Stomach (tissue), 9 donors: Measurements from ENCODE around the gene ZACN. TPM values are rescaled to one million over a fixed set of nuclear protein-coding genes. Genes with fewer than 3 reads are reported as not detected.

Experiments
- DNase-seq, 2 donors: peaks; one replicate each; pipeline versions ENCODE4 v3.0.0 to v3.0.0-alpha.2; 2013 to 2019
- H3K27ac ChIP-seq, 5 donors: fragments of 200-600 bp in 4 of 5; sonication (generic) in 4 of 5; one replicate each; pipeline ENCODE4 v1.5.1; 2013 to 2019; ENCODE audit warnings: mild to moderate bottlenecking in 1 of 5, moderate library complexity in 1 of 5
- H3K27me3 ChIP-seq, 3 donors: fragments of 200-600 bp; sonication (generic); one replicate each; pipeline ENCODE4 v1.5.1; 2017 to 2019; ENCODE audit warnings: mixed run types in 1 of 3
- H3K36me3 ChIP-seq, 4 donors: fragments of 200-600 bp; sonication (generic); 1 replicate in 3 of 4; 2 replicates in 1 of 4; pipeline ENCODE4 v1.5.1; 2016 to 2019
- H3K4me1 ChIP-seq, 4 donors: fragments of 200-600 bp; sonication (generic); one replicate each; pipeline ENCODE4 v1.5.1; 2016 to 2019
- H3K4me3 ChIP-seq, 4 donors: fragments of 200-600 bp; sonication (generic) in 3 of 4; one replicate each; pipeline ENCODE4 v1.5.1; 2016 to 2019; ENCODE audit warnings: mild to moderate bottlenecking in 1 of 4
- H3K9me3 ChIP-seq, 4 donors: fragments of 200-600 bp; sonication (generic); one replicate each; pipeline ENCODE4 v1.5.1; 2016 to 2019
- EP300 ChIP-seq: sonication (generic); formaldehyde crosslinking; IDR thresholded peaks from one replicate; pipeline ENCODE4 v1.6.1; 2017; ENCODE audit warnings: antibody characterized with exemption
- POLR2A ChIP-seq, 4 donors: fragments of 450-650 bp; IDR thresholded peaks; one replicate each; pipeline ENCODE4 v1.6.1; 2016; ENCODE audit warnings: antibody characterized with exemption in 4 of 4, control low read depth in 2 of 4, mild to moderate bottlenecking in 1 of 4, moderate library complexity in 1 of 4
- POLR2AphosphoS5 ChIP-seq, 3 donors: sonication (generic); formaldehyde crosslinking; IDR thresholded peaks; one replicate each; pipeline ENCODE4 v1.6.1; 2016; ENCODE audit warnings: antibody characterized with exemption in 3 of 3
- WGBS, 5 donors: extraction: QIAGEN DNeasy Blood & Tissue Kit in 3 of 5; methylation state at CpG; one replicate each; pipeline versions ENCODE4 v1.1.5 to v1.1.7; 2013 to 2018; 5-methylcytosine and 5-hydroxymethylcytosine counted together
- intact Hi-C: fragments of 100-400 bp; cut with DNase I; formaldehyde crosslinking; loops from one replicate; pipeline ENCODE4 v1.15.1; 2023; ENCODE audit warnings: low total_unique reads
- polyA plus RNA-seq, 3 donors: library from polyadenylated mRNA; stranded (reverse); fragments of 200-250 nt; gene quantifications; one replicate each; pipeline ENCODE4 v1.2.3, GENCODE V29; 2013
- total RNA-seq, 5 donors: library from RNA; depleted of rRNA; stranded (reverse); fragments of >200 nt; gene quantifications; one replicate each; pipeline versions ENCODE4 v1.1.0 to v1.2.3, GENCODE V29; 2014 to 2016
- TF ChIP-seq, protein P1 (sequence below), 7 experiments: fragments of 450-650 bp in 4 of 7; fragments of 200-600 bp in 3 of 7; sonication (generic) in 3 of 7; IDR thresholded peaks; one replicate each; pipeline ENCODE4 v1.5.1; 2016 to 2019; ENCODE audit warnings: antibody characterized with exemption in 7 of 7, control low read depth in 2 of 7, mild to moderate bottlenecking in 1 of 7
- donor health status: healthy with polysubstance abuse.
- donor health status: Bipolar disorder and iron deficiency.
- donor health status: healthy.

Gene ZACN
- total and polyA plus RNA-seq, 8 donors = 1.00 to 1.9 (median 1.4) TPM; not detected in 5

GRCh38 chr17:76123749-76124581 lies 45.0 kb downstream of the ZACN start:
- H3K4me1 ChIP-seq = peaks cover 10 to 12% (median 10%) of the 10 kb centered on the region in 4 donors
- no peak overlapping the region for H3K27ac ChIP-seq
- H3K27me3 ChIP-seq = no peaks in the 10 kb centered on the region
- no peak overlapping the region for H3K4me3 ChIP-seq
- H3K36me3 ChIP-seq = no peaks in the 10 kb centered on the region
- H3K9me3 ChIP-seq = no peaks in the 10 kb centered on the region
- 59 to 77% (median 65%) methylated on average over 7 to 9 of the region's 9 CpGs for WGBS, 5 donors
- DNase-seq = no peak
- intact Hi-C loops = loop anchor here (5.0 to 10.0 kb wide), 2 partner anchors 61 to 153 kb away; no protein-coding TSS in a partner anchor
- TF ChIP-seq POLR2AphosphoS5 (IDR thresholded peaks at IDR 0.05) = no peak

DNA sequence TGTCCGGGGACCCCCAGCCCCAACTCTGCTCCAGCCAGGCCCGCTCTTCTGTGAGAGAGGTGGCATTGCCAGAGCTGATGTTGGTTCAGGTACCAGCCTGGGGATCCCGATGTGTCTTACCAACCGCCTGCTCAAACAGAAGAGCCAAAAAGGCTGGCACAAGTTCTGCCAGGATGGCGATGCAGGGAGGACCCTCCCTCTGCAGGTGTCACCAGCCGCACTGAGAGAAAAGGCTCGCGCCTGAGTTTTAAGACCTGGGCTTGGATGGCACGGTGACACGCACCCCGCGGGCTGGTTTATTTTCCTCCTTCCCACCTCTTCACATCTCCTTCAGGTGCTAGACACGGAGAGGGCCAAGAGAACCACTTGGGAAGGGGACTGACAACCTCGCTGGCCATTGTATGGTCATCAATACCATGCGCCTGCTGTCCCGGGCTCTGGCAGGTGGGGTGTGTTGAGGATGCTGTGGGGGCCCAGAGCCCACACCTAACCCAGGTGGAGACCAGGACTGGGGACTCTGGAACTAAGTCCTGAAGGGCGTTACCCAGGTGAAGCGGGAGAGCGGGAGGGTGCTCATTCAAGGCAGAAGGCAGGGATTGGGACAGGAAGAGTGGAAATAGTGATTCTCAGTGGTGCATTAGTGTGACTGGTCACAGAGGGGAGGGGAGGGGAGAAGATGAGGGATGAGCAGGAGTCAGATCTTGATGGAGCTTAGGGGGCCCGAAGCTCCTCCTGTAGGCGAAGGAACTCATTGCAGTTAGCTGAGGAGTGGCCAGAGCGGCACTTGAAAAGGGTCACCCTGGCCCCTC lies 45.8 kb downstream of the ZACN start:
- intact Hi-C loops = loop anchor here (5.0 to 10.0 kb wide), 2 partner anchors 60 to 153 kb away; no protein-coding TSS in a partner anchor
- no peaks in the 10 kb centered on the region for H3K27me3 ChIP-seq

GRCh38 chr17:76125391-76125675 lies 46.4 kb downstream of the ZACN start:
- no peak overlapping the region for H3K27ac ChIP-seq
- WGBS, 5 donors = 80 to 95% (median 88%) methylated on average over 5 of the region's 5 CpGs
- intact Hi-C loops = loop anchor here (10.0 kb wide), 1 partner anchor 59 kb away; no protein-coding TSS in a partner anchor
- no peak overlapping the region for H3K4me3 ChIP-seq
- TF ChIP-seq, protein P1, sequence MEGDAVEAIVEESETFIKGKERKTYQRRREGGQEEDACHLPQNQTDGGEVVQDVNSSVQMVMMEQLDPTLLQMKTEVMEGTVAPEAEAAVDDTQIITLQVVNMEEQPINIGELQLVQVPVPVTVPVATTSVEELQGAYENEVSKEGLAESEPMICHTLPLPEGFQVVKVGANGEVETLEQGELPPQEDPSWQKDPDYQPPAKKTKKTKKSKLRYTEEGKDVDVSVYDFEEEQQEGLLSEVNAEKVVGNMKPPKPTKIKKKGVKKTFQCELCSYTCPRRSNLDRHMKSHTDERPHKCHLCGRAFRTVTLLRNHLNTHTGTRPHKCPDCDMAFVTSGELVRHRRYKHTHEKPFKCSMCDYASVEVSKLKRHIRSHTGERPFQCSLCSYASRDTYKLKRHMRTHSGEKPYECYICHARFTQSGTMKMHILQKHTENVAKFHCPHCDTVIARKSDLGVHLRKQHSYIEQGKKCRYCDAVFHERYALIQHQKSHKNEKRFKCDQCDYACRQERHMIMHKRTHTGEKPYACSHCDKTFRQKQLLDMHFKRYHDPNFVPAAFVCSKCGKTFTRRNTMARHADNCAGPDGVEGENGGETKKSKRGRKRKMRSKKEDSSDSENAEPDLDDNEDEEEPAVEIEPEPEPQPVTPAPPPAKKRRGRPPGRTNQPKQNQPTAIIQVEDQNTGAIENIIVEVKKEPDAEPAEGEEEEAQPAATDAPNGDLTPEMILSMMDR (IDR thresholded peaks at IDR 0.05) = no peak
- TF ChIP-seq POLR2AphosphoS5 (IDR thresholded peaks at IDR 0.05) = no peak
- no peak for TF ChIP-seq POLR2A (IDR thresholded peaks at IDR 0.05)
- TF ChIP-seq EP300 = no peak
- H3K36me3 ChIP-seq = no peaks in the 10 kb centered on the region
- DNase-seq = no peak
- no peaks in the 10 kb centered on the region for H3K9me3 ChIP-seq
- H3K4me1 ChIP-seq = peaks cover 10 to 12% (median 10%) of the 10 kb centered on the region in 4 donors
- peaks cover 0 to 1% (median 0%) of the 10 kb centered on the region in 3 donors for H3K27me3 ChIP-seq

More for the DNA sequence above, 45.8 kb downstream of the ZACN start:
- no peak for TF ChIP-seq EP300
- TF ChIP-seq, protein P1 (IDR thresholded peaks at IDR 0.05) = no peak
- DNase-seq = no peak
- Histone ChIP-seq H3K4me1 (peaks cover 10 to 12% (median 10%) of the 10 kb centered on the region in 4 donors), H3K36me3 (no peaks in the 10 kb centered on the region), H3K27ac (no peak overlapping the region), H3K9me3 (no peaks in the 10 kb centered on the region), H3K4me3 (no peak overlapping the region)
- 85 to 90% (median 88%) methylated on average over 20 to 22 of the region's 22 CpGs for WGBS, 5 donors

DNA sequence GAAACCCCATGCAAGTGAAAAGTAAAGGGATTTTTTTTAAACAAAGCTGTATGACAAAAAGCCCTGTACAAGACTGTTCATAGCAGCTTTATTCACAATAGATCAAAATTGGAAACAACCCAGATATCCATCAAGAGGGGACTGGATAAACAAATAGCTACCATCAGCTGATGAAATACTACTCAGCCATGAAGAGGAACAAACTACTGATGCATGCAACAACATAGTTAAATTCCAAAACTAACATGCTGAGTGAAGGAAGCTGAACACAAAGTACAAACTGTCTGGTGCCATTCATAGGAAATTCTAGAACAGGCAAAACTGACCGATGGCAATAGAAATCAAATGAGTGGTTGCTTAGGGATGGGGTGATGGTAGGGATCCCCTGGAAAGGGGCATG lies 46.9 kb downstream of the ZACN start:
- intact Hi-C loops = loop anchor here (10.0 kb wide), 1 partner anchor 59 kb away; no protein-coding TSS in a partner anchor
- no peak overlapping the region for H3K4me3 ChIP-seq
- no peak for TF ChIP-seq POLR2A (IDR thresholded peaks at IDR 0.05)
- no peak for TF ChIP-seq POLR2AphosphoS5 (IDR thresholded peaks at IDR 0.05)
- TF ChIP-seq EP300 = no peak
- TF ChIP-seq, protein P1 (IDR thresholded peaks at IDR 0.05) = no peak
- H3K36me3 ChIP-seq = no peaks in the 10 kb centered on the region
- H3K27ac ChIP-seq = no peak overlapping the region
- peaks cover 10 to 12% (median 10%) of the 10 kb centered on the region in 4 donors for H3K4me1 ChIP-seq
- H3K27me3 ChIP-seq = peaks cover 0 to 7% (median 0%) of the 10 kb centered on the region in 3 donors
- 90 to 100% (median 94%) methylated on average over 1 of the region's 1 CpG for WGBS, 5 donors
- no peak for DNase-seq
- H3K9me3 ChIP-seq = no peaks in the 10 kb centered on the region
